HepG2 (cell line): Measurements from ENCODE around the gene MCC. TPM values are rescaled to one million over a fixed set of nuclear protein-coding genes. Genes with fewer than 3 reads are reported as not detected.

ENCODE experiments used
- AGO1 ChIP-seq: fragments of 200-400 bp; formaldehyde crosslinking; IDR thresholded peaks from 2 replicates; pipeline ENCODE4 v1.6.1; 2017; ENCODE audit warnings: mild to moderate bottlenecking, low read depth, low read length, moderate library complexity; ENCODE audit not compliant: poor library complexity, severe bottlenecking
- CREB1 ChIP-seq, 2 experiments: fragments of 450-650 bp in 1 of 2; IDR thresholded peaks; 2 replicates each; pipeline ENCODE4 v1.6.1; 2016 to 2017; ENCODE audit warnings: control low read depth in 1 of 2, mild to moderate bottlenecking in 1 of 2, missing compliant biosample characterization in 1 of 2, missing genetic modification characterization in 1 of 2
- GATA4 ChIP-seq: sonication (generic); IDR thresholded peaks from 2 replicates; pipeline ENCODE4 v1.6.1; 2016; ENCODE audit warnings: antibody characterized with exemption, low read depth, borderline replicate concordance
- HINFP ChIP-seq: sonication (generic); formaldehyde crosslinking; IDR thresholded peaks from 2 replicates; pipeline ENCODE4 v1.4.0; 2020; ENCODE audit warnings: low read depth, mild to moderate bottlenecking, missing genetic modification reagents
- IKZF1 ChIP-seq: fragments of 450-650 bp; IDR thresholded peaks from 2 replicates; pipeline ENCODE4 v1.7.1; 2016
- KMT2B ChIP-seq: IDR thresholded peaks from 2 replicates; pipeline ENCODE4 v1.6.1; 2016; ENCODE audit warnings: missing genetic modification reagents, missing compliant biosample characterization
- MAF1 ChIP-seq: sonication (generic); formaldehyde crosslinking; IDR thresholded peaks from 2 replicates; pipeline ENCODE4 v1.5.0; 2020; ENCODE audit warnings: missing genetic modification reagents, borderline replicate concordance
- MTERF4 ChIP-seq: sonication (generic); formaldehyde crosslinking; IDR thresholded peaks from 2 replicates; pipeline ENCODE4 v1.8.0; 2023; ENCODE audit warnings: mild to moderate bottlenecking, missing genetic modification reagents
- PRDM15 ChIP-seq: sonication (generic); formaldehyde crosslinking; IDR thresholded peaks from 2 replicates; pipeline ENCODE4 v1.4.0; 2020; ENCODE audit warnings: missing genetic modification reagents
- STAT5B ChIP-seq: sonication (generic); formaldehyde crosslinking; IDR thresholded peaks from 2 replicates; pipeline ENCODE4 v1.4.0; 2020; ENCODE audit warnings: missing genetic modification reagents
- ZBTB10 ChIP-seq: sonication (generic); formaldehyde crosslinking; IDR thresholded peaks from 2 replicates; pipeline ENCODE4 v1.4.0; 2020; ENCODE audit warnings: missing genetic modification reagents, borderline replicate concordance
- ZNF280B ChIP-seq: sonication (generic); formaldehyde crosslinking; IDR thresholded peaks from 2 replicates; pipeline ENCODE4 v1.5.0; 2020; ENCODE audit warnings: missing genetic modification reagents, mild to moderate bottlenecking, borderline replicate concordance
- ZNF335 ChIP-seq: sonication (generic); formaldehyde crosslinking; IDR thresholded peaks from 2 replicates; pipeline ENCODE4 v1.4.0; 2020; ENCODE audit warnings: missing genetic modification reagents
- ZNF33B ChIP-seq: sonication (generic); formaldehyde crosslinking; IDR thresholded peaks from 2 replicates; pipeline ENCODE4 v1.5.1; 2020; ENCODE audit warnings: mild to moderate bottlenecking, missing genetic modification reagents
- ZNF619 ChIP-seq: sonication (generic); formaldehyde crosslinking; IDR thresholded peaks from 2 replicates; pipeline ENCODE4 v1.4.0; 2020; ENCODE audit warnings: mild to moderate bottlenecking, missing genetic modification reagents
- ZNF839 ChIP-seq: sonication (generic); formaldehyde crosslinking; IDR thresholded peaks from 2 replicates; pipeline ENCODE4 v1.4.0; 2020; ENCODE audit warnings: missing genetic modification reagents, mild to moderate bottlenecking, borderline replicate concordance
- ZNF841 ChIP-seq: sonication (generic); formaldehyde crosslinking; IDR thresholded peaks from 2 replicates; pipeline ENCODE4 v1.8.1; 2023; ENCODE audit warnings: missing genetic modification reagents, borderline replicate concordance
- polyA plus RNA-seq, 8 experiments: library from polyadenylated mRNA; depleted of rRNA in 3 of 8; stranded (reverse) in 7 of 8; unstranded in 1 of 8; fragments of >200 nt; fragmentation: Illumina TruSeq in 4 of 8; extraction: Trizol in 4 of 8; gene quantifications; 2 replicates each; pipeline versions ENCODE4 v1.2.1 to v1.2.3, GENCODE V29; 2011 to 2016; ENCODE audit warnings: low read depth in 4 of 8, missing spikeins in 1 of 8, mixed read lengths in 1 of 8; ENCODE audit not compliant: insufficient read depth in 1 of 8
- total RNA-seq, 5 experiments: library from RNA; depleted of rRNA; stranded (reverse); fragments of >200 nt; fragmentation: Illumina TruSeq; extraction: Trizol; gene quantifications; 2 replicates each; pipeline ENCODE4 v1.2.3, GENCODE V29; 2016; ENCODE audit warnings: low read depth in 1 of 5

The MCC gene
- total and polyA plus RNA-seq, 2 of the 13 experiments (the other 11 are each of a cell fraction or from before 2014, with no cell fraction given) = 0.55 to 2.4 TPM

GRCh38 chr5:113513384-113514288 is 25.4 kb upstream of the MCC start, which contains the start of gene YTHDC2 (continued):
- TF ChIP-seq ZNF280B (CRISPR knock-in tag) = no peak
- TF ChIP-seq MTERF4 (CRISPR knock-in tag) = 0 out of 2 replicates have a peak, but pooled peaks have one; percentile 70
- TF ChIP-seq GATA4 = no peak
- TF ChIP-seq KMT2B = peak; percentile 90
- no peak for TF ChIP-seq MAF1
- peak; percentile 99 for TF ChIP-seq CREB1 (IDR thresholded peaks at IDR 0.05)
- TF ChIP-seq CREB1 (CRISPR knock-in tag; IDR thresholded peaks at IDR 0.05) = peak; percentile 95
- TF ChIP-seq AGO1 = peak; percentile 65
- TF ChIP-seq ZBTB10 = peak; percentile 68; the same call in 1 of the 2 replicates
- no peak for TF ChIP-seq IKZF1
- no peak for TF ChIP-seq STAT5B
- no peak for TF ChIP-seq ZNF619
- no peak for TF ChIP-seq ZNF839 (CRISPR knock-in tag)
- TF ChIP-seq ZNF335 (CRISPR knock-in tag) = peak; percentile 72; the same call in 1 of the 2 replicates
- 0 out of 2 replicates have a peak, but pooled peaks have one; percentile 38 for TF ChIP-seq ZNF841
- TF ChIP-seq HINFP = 0 out of 2 replicates have a peak, but pooled peaks have one; percentile 60
- peak; percentile 6; the same call in 1 of the 2 replicates for TF ChIP-seq PRDM15 (CRISPR knock-in tag)
- TF ChIP-seq ZNF33B (CRISPR knock-in tag) = peak; percentile 57; the same call in 1 of the 2 replicates
